ENCODE data around the gene OR2T33.

- TF ChIP-seq GATA3 (IDR thresholded peaks at IDR 0.05; ENCODE audit: low read depth, low read length) (no peak), GATA2 (IDR thresholded peaks at IDR 0.05; ENCODE audit: low read depth, low read length) (no peak)
These were observed 38.3 kb downstream of the OR2T33 start for GRCh38 chr1:248239478-248239877.

Measured in SH-SY5Y (cell line).